ENCODE results near the gene FOXL2.

DNA sequence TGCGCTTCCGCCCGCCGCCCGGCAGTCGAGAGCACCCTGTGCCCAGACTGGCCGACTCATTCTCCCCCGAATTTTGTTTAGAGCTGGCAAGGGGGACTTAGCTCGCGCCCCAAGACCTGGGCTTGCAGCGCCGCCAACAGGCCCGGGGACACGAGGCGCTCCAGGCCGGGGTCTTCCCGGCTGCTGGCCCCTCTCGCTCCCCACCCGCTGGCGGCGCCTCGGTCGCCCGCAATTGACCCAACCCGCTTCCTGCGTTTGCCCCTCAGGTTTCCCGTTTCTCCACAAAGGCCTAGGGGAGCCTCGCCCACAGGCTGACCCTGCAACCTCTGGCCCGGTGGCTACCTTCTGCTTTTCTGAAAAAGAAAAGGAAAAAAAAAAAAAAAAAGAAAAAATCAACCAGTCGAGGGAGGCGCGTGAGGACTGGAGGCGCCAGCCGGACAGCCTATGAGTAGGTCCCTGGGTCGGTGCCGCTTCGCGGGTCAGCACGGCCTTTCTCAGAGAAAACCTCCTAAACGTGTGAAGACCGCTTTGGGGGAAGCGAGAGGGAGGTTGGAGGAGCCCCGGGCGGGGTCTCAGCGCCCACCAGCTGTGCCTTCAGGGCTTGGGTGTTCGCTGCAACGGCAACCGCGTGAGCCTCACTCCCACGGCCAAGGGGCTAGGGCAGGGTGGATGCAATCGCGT, 7.2 kb downstream of the FOXL2 start:
- TF ChIP-seq, protein P1, sequence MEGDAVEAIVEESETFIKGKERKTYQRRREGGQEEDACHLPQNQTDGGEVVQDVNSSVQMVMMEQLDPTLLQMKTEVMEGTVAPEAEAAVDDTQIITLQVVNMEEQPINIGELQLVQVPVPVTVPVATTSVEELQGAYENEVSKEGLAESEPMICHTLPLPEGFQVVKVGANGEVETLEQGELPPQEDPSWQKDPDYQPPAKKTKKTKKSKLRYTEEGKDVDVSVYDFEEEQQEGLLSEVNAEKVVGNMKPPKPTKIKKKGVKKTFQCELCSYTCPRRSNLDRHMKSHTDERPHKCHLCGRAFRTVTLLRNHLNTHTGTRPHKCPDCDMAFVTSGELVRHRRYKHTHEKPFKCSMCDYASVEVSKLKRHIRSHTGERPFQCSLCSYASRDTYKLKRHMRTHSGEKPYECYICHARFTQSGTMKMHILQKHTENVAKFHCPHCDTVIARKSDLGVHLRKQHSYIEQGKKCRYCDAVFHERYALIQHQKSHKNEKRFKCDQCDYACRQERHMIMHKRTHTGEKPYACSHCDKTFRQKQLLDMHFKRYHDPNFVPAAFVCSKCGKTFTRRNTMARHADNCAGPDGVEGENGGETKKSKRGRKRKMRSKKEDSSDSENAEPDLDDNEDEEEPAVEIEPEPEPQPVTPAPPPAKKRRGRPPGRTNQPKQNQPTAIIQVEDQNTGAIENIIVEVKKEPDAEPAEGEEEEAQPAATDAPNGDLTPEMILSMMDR (IDR thresholded peaks at IDR 0.05): no peak
- TF ChIP-seq POLR2A (IDR thresholded peaks at IDR 0.05): no peak

All from thyroid gland (tissue), 4 donors.